Sigmoid colon (tissue), 7 donors: ENCODE results near the gene CLSTN2. TPM values are rescaled to one million over a fixed set of nuclear protein-coding genes. Genes with fewer than 3 reads are reported as not detected.

Source experiments
- DNase-seq: peaks from one replicate; pipeline ENCODE4 v3.0.0-alpha.2; 2019
- H3K27ac ChIP-seq, 4 donors: fragments of 200-600 bp; sonication (generic); one replicate each; pipeline ENCODE4 v1.5.1; 2016 to 2019; ENCODE audit warnings: mild to moderate bottlenecking in 1 of 4
- H3K27me3 ChIP-seq, 3 donors: fragments of 200-600 bp; sonication (generic); one replicate each; pipeline ENCODE4 v1.5.1; 2019; ENCODE audit warnings: mild to moderate bottlenecking in 1 of 3
- H3K36me3 ChIP-seq, 4 donors: fragments of 200-600 bp; sonication (generic); one replicate each; pipeline ENCODE4 v1.5.1; 2016 to 2019
- H3K4me1 ChIP-seq, 4 donors: fragments of 200-600 bp; sonication (generic); one replicate each; pipeline ENCODE4 v1.5.1; 2017 to 2019
- H3K4me3 ChIP-seq, 4 donors: fragments of 200-600 bp; sonication (generic); one replicate each; pipeline ENCODE4 v1.5.1; 2017 to 2019; ENCODE audit warnings: mild to moderate bottlenecking in 2 of 4, moderate library complexity in 1 of 4
- H3K9me3 ChIP-seq, 4 donors: fragments of 200-600 bp in 3 of 4; sonication (generic) in 3 of 4; one replicate each; pipeline versions ENCODE4 v1.5.1 to v1.6.1; 2013 to 2019
- CTCF ChIP-seq, 4 experiments: fragments of 450-650 bp in 3 of 4; fragments of 200-600 bp in 1 of 4; IDR thresholded peaks; one replicate each; pipeline ENCODE4 v1.5.1; 2016 to 2019; ENCODE audit warnings: antibody characterized with exemption in 4 of 4, mild to moderate bottlenecking in 3 of 4, moderate library complexity in 2 of 4
- EP300 ChIP-seq, 4 donors: sonication (generic); formaldehyde crosslinking; IDR thresholded peaks; one replicate each; pipeline ENCODE4 v1.6.1; 2017; ENCODE audit warnings: antibody characterized with exemption in 4 of 4
- POLR2A ChIP-seq, 2 donors: fragments of 450-650 bp; IDR thresholded peaks; one replicate each; pipeline ENCODE4 v1.6.1; 2016; ENCODE audit warnings: antibody characterized with exemption in 2 of 2, mild to moderate bottlenecking in 2 of 2, moderate library complexity in 2 of 2
- POLR2AphosphoS5 ChIP-seq, 4 donors: sonication (generic); formaldehyde crosslinking; IDR thresholded peaks; one replicate each; pipeline ENCODE4 v1.6.1; 2017; ENCODE audit warnings: antibody characterized with exemption in 4 of 4
- WGBS, 2 donors: extraction: QIAGEN DNeasy Blood & Tissue Kit; methylation state at CpG; one replicate each; pipeline ENCODE4 v1.1.7; 2013; 5-methylcytosine and 5-hydroxymethylcytosine counted together
- intact Hi-C: fragments of 100-400 bp; cut with DNase I; formaldehyde crosslinking; loops from one replicate; pipeline ENCODE4 v1.15.1; 2023
- polyA plus RNA-seq, 3 donors: library from polyadenylated mRNA; stranded (reverse); fragments of 200-250 nt; gene quantifications; one replicate each; pipeline ENCODE4 v1.2.3, GENCODE V29; 2013
- total RNA-seq, 4 donors: library from RNA; depleted of rRNA; stranded (reverse); fragments of >200 nt; gene quantifications; one replicate each; pipeline ENCODE4 v1.1.0, GENCODE V29; 2016
- donor health status: healthy with polysubstance abuse.
- donor health status: Bipolar disorder and iron deficiency.
- donor health status: healthy.

The CLSTN2 gene
- total and polyA plus RNA-seq, 7 donors = 0.23 to 8.3 (median 2.7) TPM

- H3K36me3 ChIP-seq = no peaks in the 10 kb centered on the region
- no peaks in the 10 kb centered on the region for H3K9me3 ChIP-seq
- H3K4me3 ChIP-seq = no peak overlapping the region
- H3K27ac ChIP-seq = no peak overlapping the region
- H3K4me1 ChIP-seq = peaks cover 0 to 24% (median 18%) of the 10 kb centered on the region in 4 donors
- no peak for DNase-seq
- TF ChIP-seq POLR2A (IDR thresholded peaks at IDR 0.05) (no peak), EP300 (IDR thresholded peaks at IDR 0.05) (no peak), CTCF (IDR thresholded peaks at IDR 0.05) (no peak)
- peaks cover 0 to 30% (median 14%) of the 10 kb centered on the region in 3 donors for H3K27me3 ChIP-seq
- intact Hi-C loops = loop anchor here (10.0 kb wide), 1 partner anchor 505 kb away; no protein-coding TSS in a partner anchor
- 39 to 85% methylated on average over 2 of the region's 2 CpGs for WGBS, 2 donors
Measured at GRCh38 chr3:139939681-139940190, 4.8 kb downstream of the CLSTN2 start.

GRCh38 chr3:139940622-139941021 lies 5.6 kb downstream of the CLSTN2 start:
- Histone ChIP-seq H3K27ac (no peak overlapping the region), H3K4me1 (peaks cover 0 to 15% (median 9%) of the 10 kb centered on the region in 4 donors), H3K36me3 (no peaks in the 10 kb centered on the region), H3K27me3 (peaks cover 0 to 21% (median 14%) of the 10 kb centered on the region in 3 donors), H3K4me3 (no peak overlapping the region), H3K9me3 (no peaks in the 10 kb centered on the region)
- intact Hi-C loops = no loop called here
- DNase-seq = no peak
- WGBS, 2 donors = 11 to 35% methylated on average over 1 of the region's 1 CpG
- no peak for TF ChIP-seq POLR2AphosphoS5 (IDR thresholded peaks at IDR 0.05)
- no peak for TF ChIP-seq POLR2A (IDR thresholded peaks at IDR 0.05)
- no peak for TF ChIP-seq EP300 (IDR thresholded peaks at IDR 0.05)
- no peak for TF ChIP-seq CTCF (IDR thresholded peaks at IDR 0.05)

- H3K4me3 ChIP-seq = no peak overlapping the region
- no peak for TF ChIP-seq CTCF (IDR thresholded peaks at IDR 0.05)
- no peak for TF ChIP-seq POLR2A (IDR thresholded peaks at IDR 0.05)
- TF ChIP-seq EP300 (IDR thresholded peaks at IDR 0.05) = no peak
- TF ChIP-seq POLR2AphosphoS5 (IDR thresholded peaks at IDR 0.05) = no peak
- H3K27ac ChIP-seq = no peak overlapping the region
- no peak for DNase-seq
- H3K27me3 ChIP-seq = peaks cover 0 to 11% (median 7%) of the 10 kb centered on the region in 3 donors
- WGBS, 2 donors = 71 to 73% methylated on average over 4 of the region's 4 CpGs
- H3K36me3 ChIP-seq = no peaks in the 10 kb centered on the region
- no peaks in the 10 kb centered on the region for H3K9me3 ChIP-seq
- H3K4me1 ChIP-seq = peaks cover 0 to 6% (median under 1%) of the 10 kb centered on the region in 4 donors
- intact Hi-C loops = no loop called here
Measured at GRCh38 chr3:139941580-139941979, 6.6 kb downstream of the CLSTN2 start.

GRCh38 chr3:139944256-139944910 lies 9.4 kb downstream of the CLSTN2 start:
- WGBS, 2 donors = 88 to 94% methylated on average over 7 of the region's 7 CpGs
- no peak for TF ChIP-seq CTCF (IDR thresholded peaks at IDR 0.05)
- no peak for TF ChIP-seq POLR2AphosphoS5 (IDR thresholded peaks at IDR 0.05)
- TF ChIP-seq POLR2A (IDR thresholded peaks at IDR 0.05) = no peak
- no peak for TF ChIP-seq EP300 (IDR thresholded peaks at IDR 0.05)
- DNase-seq = no peak

More at GRCh38 chr3:139944256-139944910, 9.4 kb downstream of the CLSTN2 start:
- no peaks in the 10 kb centered on the region for H3K4me1 ChIP-seq
- intact Hi-C loops = no loop called here
- no peak overlapping the region for H3K4me3 ChIP-seq
- H3K9me3 ChIP-seq = no peaks in the 10 kb centered on the region
- H3K36me3 ChIP-seq = no peaks in the 10 kb centered on the region
- H3K27me3 ChIP-seq = no peaks in the 10 kb centered on the region
- no peak overlapping the region for H3K27ac ChIP-seq
